NOMO-1 (cell line): ENCODE measurements around the gene SLC44A3.

ENCODE experiments used
- DNase-seq, 2 experiments: peaks; one replicate each; lab custom pipeline; 2025; ENCODE audit not compliant: unreplicated experiment in 2 of 2; lab: John Stamatoyannopoulos, UW

The SLC44A3 gene

DNA sequence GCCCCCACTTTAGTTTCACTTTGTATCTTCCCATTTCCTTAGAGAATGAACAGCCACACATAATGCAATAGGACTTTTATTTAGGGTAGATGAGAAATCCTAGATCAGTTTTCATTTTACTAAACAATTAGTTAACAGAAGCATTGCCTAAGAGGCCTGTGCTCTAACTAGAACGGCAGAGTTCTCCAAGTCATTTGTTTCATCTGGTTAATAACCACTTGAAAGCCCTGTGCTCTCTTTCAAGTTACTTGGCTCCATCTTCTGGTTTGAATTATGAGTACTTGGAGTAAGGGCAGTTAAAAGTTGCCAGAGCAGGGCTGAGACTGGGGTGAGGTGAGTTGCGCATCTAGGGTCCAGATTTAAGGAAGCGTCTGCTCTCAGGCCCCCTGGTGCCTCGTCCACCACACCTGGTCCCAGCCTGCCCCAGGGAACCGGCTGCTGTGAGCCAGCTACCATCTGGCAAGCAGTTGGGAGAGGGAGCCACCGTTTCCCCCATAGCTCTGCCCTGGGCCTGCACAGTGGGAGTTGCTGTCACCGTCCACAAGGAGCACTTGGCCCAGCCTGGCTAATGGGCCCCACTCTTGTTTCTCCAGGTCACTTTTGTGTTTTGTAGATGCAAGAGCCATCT lies 18.1 kb upstream of the SLC44A3 start:
- DNase-seq, result peak; percentile 82 to 89

DNA sequence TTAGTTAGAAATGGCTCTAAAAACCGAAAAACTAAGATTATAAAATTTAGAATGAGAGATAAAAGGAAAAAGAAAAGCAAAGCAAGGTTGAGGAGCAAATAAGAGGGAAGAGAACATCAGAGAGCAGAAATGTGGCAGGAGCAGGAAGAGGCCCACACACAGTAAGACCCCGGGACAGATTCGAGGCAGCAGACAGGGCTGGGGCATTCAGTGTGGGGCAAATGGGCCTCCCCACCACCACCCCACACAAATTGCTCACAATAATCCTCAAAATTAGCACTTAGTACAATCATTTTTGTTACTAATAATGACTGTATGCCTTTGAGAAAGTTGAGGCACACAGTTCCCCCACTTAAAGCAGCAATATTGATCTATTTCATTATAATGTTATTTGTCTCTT lies 17.1 kb upstream of the SLC44A3 start:
- DNase-seq, result no peak

DNA sequence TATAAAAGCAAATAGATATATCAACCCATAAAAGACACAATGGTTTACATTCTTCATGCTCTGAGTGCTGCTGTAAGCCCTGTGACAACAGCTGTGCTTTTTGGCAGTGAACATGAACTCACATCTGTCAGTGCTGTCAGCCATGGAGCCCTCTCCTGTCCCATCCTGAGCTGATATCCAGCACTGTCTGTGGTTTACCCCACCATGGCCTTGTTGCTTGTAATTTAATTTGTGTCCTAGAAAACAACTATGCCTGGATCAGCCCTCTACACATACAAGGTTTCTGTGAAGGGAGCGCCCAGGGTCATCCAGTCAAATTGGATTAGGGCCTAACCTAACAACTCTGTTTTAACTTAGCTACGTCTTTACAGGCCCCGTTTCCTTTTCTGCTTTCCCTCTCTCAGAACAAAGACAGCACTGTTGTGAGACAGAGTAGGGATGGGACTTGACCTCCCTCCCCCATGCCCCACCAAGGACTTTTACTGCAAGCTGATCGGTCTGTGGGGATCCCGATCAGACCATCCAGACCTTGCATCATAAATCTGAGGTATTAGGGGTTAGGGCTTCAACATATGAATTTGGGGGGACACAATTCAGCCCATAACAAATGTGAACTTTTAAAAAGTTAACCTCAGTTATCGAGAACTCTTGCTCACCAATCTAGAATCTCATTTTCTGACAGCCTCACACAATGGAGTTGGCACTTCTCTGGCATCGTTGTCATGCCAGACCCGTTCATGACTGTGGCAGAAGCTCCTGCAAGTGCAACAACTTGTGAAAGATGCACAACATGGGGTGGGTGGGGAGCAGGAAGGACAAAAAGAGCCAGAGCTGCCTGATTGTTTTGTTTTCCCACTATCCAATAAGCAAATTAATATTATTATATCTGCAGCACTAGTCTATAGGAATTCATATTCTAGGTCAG lies 16.4 kb upstream of the SLC44A3 start:
- DNase-seq, result no peak

DNA sequence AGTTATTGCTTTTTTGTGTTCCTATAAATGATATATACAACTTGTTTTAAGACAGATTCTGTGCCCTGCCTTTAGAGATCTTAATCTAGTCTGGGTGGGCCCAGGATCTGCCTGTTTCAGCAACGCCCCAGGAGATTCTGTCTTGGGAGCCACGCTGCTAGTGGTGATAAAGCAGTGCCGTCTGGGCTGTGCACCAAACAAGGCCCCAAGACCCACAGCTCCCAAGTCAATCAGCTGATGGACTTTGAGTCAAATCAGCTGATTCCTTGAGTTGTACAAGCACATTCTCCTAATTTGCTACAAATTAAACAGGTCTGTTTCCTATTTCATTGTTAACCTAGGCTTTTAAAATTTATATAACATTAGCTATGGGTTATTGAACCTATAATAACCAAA lies 15.7 kb upstream of the SLC44A3 start:
- no peak for DNase-seq

DNA sequence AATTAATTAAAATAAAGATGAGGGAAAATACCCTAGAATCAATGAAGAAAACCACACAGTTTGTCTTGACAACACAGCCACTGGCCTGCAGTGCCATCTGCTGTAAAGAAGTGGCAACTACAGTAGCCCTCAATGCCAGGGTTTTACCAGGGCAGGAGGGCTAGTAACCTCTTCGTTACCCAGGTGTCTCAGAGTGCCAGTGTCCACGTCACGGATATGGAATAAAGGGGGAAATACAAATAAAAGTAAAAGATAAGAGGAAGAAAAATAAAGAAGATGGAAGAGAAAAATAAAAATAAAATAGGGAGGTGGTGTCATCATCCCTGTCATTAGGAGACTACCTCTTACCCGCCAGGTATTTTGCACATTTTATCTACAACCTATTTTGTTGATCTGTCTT lies 14.2 kb upstream of the SLC44A3 start:
- DNase-seq, result peak in 1 of 2 experiments; percentile 37

DNA sequence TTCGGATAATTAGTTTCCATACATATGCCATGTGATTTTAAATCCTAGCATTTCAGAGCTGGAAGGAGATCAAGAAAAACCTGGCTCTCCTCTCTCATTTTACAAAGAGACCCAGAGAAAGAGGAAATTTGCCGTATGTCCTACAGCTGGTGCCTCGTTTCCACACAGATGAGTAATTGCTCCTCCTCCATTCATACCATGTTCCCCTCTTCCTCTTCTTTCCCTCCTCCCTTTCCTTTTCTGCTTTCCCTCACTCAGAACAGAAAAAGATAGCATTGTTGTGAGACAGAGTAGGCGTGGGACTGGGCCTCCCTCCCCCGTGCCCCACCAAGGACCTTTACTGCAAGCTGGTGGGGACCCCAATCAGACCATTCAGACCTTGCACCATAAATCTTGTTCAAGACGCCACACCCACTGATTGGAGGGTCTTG lies 13.7 kb upstream of the SLC44A3 start:
- DNase-seq, result peak; percentile 28 to 75

DNA sequence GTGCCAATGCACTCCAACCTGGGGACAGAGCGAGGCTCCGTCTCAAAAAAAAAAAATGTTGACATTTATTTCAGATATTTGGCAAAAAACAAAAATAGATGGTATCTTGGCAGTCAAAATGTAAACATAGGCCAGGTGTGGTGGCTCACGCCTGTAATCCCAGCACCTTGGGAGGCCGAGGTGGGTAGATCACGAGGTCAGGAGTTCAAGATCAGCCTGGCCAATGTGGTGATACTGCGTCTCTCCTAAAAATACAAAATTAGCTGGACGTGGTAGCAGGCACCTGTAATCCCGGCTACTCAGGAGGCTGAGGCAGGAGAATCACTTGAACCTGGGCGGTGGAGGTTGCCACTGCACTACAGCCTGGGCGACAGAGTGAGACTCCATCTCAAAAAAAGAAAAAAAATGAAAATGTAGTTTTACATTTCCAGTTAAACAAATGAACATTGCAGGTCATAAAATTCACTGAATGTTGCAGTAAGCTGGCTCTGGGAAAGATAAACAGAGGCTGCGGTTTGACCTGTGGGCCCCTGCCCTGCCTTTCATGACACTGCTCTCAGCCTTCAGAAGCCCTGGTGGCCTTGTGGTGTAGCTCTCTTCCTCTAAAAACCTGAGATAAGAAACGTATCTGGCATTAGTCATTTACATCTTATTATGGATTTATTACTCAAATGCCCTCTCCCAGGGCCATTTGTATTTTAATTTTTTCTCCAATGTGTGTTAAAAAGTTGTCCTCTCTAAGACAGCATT lies 12.2 kb upstream of the SLC44A3 start:
- peak; percentile 17 to 59 for DNase-seq

DNA sequence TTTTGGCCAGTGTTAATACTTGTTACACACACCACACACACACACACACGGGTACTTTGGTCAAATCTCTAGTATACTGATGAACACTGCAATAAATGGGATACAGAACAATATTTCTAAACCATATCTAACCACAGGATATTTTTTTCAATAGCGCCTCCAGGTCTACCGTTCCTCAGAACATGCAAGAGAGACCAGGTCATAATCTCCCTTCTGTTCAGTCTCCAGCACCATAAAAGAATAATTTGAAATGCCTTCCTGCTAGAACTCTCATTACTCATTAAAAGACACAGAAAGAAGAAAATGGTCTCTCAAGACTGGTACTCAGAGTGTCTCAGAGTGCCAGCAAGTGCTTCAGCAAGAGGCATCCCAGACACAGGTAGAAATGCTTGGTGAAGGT lies 11.5 kb upstream of the SLC44A3 start:
- no peak for DNase-seq

DNA sequence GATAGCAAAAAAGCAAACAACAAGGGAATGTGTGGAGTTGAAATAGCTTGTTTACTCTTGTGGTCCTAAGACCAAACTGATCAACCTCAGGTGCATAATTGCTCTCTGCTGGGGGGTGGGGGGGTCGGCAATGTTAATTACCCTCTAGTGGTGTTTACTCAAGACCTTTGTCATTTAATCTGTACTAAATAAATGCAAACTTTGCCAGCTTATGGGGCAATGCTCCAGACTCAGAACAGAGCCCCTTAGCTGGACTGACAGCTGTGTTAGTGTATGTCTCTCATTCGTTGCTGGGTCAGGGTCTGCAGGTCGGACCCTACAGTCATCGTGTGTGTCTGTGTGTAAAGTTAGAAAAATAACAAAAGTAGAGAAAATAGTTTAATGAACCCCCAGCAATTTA lies 7.2 kb upstream of the SLC44A3 start:
- no peak for DNase-seq

DNA sequence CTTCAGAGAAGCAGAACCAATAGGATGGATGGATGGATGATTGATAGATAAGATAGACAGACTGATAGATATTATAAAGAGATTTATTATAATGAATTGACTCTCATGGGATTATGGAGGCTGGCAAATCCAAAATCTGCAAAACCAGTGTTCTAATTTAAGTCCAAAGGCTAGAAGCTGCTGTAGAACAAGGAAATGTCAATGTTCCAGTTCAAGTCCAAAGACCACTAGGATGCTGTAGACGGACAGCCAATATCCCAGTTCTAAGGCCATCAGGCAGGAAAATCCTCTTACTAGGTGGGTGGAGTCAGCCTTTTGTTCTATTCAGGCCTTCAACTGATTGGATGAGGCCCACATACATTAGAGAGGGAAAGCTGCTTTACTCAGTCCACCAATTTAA lies 4.1 kb upstream of the SLC44A3 start:
- no peak for DNase-seq

DNA sequence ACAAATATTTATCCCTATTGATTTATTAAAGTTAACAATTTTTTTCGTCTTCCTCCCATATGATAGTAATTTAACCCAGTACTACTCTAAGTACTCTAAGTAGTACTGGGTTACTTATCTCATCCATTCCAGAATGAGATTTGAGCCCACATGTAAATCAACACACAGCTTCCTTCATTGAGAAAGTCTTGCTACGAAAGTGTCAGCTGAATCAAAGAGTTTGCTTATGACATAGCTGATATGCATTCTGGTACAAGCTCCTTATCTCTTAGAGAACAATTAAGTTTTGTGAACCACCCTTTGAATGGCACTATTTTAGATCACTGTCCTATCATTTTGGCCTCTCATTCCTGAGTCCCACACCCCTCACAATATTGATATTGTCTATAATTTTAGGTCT lies 2.4 kb upstream of the SLC44A3 start:
- no peak for DNase-seq

DNA sequence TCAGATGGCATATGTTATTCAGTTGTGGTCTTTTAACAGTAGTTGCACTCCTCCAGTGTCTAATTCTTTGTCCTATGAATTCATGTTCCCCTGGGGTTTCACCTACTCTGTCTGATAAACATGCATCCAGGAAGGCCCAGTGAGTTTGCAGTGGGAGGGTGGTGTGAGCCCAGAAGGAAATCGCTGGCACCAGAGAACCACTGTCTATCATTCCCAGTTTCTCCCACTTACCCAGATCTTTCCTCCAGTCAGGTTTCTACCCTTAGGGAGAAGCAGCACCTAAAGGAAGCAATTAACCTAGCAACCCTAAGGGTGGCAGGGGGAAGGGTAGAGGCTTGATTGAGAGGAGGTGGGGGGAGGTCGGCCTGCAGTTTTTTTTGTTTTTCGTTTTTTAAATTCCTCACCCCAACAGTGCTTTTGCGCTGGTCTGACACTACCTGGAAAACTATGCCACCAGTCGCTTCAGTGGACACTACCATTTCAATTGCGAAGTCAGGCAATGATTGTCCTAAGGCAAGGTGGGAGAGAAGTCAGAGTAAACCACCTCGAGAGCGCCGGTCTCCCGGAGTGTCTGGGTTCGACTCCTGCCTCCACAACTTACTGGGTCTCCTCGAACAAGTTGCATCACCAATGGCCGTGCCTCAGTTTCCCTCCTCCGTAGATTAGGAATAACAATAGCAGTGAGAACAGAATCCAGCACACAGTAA lies 766 bp upstream of the SLC44A3 start:
- no peak for DNase-seq

DNA sequence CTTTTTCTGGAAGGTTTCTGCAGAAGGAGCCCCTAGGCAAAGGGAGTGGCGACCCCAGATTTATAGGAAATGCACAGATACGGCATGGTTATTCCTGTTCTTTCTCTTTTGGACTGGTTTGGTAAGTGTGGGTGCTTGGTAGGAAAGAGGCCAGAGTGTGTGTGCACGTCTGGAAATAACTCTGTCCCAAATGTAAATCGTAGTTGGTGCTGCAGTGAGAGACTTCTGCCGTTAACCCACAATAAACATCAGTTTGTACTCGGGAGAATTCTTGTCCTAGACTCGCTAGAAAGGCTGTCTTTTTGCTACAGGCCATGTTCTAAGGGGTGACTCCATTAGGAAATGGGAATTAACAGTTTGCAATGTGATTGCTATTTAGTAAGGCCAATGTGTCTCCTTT lies 779 bp downstream of the SLC44A3 start:
- DNase-seq, result no peak

DNA sequence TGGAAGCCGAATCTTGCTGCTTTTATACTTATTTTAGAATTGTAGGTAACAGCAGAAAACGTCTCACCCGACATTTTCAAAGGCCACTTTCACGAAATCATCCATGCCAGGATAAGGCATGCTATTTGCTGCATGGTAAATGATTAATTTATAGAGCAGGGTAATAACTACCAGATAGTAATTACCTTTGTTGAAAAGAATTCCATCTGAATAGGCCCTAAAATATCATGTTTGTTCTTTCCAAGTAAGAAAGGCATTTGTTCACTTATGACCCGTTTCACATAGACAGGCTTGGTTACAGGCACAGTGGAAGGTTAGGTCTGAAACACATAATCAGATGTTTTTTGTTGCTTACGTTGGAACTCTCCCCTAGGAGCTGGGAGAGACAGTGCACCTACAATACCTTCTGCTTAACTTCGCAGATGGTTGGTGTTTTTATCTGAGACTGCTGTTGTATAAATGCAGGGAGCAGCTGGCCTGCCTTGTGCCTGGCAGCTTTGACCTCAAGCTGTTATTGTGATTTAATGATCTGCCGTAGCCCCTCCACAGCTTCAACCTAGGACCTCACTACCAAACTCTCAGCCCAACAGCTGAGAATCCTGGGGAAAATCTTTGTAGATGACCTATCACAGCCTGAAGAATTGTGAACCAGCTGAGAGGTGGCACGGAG lies 1.6 kb downstream of the SLC44A3 start:
- no peak for DNase-seq

DNA sequence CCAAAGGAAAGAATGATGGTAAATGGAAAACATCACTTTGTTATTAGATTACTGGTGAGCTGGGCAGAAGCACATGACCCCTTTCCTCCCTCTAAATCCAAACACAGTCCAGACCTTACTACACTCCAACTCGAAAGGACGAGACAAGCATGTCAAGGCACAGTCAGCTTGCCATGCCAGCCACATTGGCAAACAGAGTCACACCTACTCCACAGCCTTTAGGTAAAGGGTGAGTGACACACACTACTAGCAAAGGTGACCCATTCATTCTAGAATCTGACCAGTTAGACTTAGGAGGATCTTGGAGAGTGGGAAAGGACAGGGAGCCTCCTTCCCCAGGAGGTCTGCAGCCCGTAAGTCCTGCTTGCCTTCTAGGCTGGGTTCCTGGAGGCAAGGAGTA lies 3.0 kb downstream of the SLC44A3 start:
- DNase-seq, result no peak

DNA sequence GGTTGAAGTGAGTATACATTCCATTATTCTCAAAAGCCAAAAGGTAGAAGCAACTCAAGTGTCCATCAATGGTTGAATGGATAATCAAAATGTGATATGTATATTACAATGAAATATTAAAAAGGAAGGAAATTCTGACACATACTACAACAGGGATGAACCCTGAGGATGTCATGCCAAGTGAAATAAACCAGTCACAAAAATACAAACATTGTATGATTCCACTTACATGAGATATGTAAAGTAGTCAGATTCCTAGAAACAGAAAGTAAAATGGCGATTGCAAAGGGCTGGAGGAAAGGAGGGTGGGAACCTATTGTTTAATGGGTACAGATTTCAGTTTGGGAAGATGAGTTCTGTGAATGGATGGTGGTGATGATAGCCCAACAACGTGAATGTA lies 5.8 kb downstream of the SLC44A3 start:
- DNase-seq, result no peak

DNA sequence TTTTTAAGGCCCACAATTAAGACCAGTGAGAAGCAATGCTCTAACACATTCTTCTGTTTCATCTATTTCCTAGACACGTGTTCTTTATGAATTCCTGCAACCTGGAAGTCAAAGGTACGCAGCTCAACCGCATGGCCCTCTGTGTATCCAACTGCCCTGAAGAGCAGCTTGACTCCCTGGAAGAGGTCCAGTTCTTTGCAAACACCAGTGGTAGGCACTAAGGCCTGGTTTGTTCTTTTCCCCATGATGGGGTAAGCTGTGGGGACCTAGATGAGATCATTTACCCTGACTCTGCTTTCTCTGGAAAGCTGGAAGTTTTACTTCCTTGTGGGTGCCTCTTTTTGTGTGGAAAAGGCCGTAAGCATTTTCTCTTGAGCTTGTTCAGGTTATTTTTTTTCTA lies 7.3 kb downstream of the SLC44A3 start:
- no peak for DNase-seq

DNA sequence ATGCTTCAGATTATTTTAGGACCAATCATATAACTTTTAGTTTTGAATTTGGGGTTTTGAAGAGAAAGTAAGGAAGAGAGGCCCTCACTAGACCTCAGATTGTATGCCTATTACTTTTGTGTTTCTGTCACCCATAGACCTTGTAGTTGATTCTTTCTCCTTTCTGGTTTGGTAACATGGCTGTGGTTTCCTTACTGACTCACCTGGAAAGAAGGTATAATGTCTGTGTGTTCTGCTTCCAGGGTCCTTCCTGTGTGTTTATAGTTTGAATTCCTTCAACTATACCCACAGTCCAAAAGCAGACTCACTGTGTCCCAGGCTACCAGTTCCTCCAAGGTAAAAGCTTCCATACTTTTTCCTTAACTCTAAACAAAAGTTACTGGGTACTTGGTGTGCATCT lies 8.1 kb downstream of the SLC44A3 start:
- DNase-seq, result no peak

DNA sequence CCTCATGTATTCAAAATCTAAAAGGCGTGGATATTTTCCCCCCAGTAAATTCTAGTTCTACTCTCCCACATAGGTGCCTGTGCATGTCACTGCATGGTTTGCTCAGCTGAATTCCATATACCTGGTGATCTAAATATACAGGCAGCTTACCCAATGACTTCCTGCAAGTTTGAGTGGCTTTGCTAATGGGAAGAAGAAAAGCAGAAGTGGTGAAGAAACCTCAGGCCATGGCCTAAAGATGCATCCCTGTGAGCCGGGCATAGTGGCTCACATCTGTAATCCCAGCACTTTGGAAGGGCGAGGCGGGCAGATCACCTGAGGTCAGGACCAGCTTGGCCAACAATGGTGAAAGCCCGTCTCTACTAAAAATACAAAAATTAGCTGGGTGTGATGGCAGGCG lies 11.5 kb downstream of the SLC44A3 start:
- peak; percentile 79 to 85 for DNase-seq

DNA sequence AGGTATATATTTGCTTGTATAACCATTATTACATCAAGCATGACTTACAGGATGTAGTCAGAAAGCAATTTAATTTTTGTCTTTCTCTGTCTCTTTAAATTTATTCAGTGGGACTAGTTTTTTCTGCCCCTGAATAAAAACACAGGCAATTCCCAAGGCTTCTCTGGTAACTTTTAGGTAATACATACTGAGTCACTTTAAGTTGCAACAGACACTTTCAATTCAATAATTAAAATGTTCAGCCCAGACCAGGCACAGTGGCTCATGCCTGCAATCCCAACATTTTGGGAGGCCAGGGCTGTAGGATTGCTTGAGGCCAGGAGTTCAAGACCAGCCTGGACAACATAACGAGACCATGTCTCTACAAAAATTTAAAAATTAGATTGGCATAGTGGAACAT lies 12.3 kb downstream of the SLC44A3 start:
- peak; percentile 1 to 7 for DNase-seq
